ENCODE results near the gene KCNJ10.
"Not testable (repeated sequence)": the region's sequence is repeated elsewhere in the genome, so short reads cannot be mapped to it uniquely, and the experiment has no call there.

The KCNJ10 gene

GRCh38 chr1:160069460-160070231 lies at the start of gene KCNJ10:
Gene KCNJ10, minus strand, starts transcription at chr1:160070160. Its CDS starts 27,628 bp downstream, at chr1:160042532.
- no peak for DNase-seq

GRCh38 chr1:160118928-160119327 lies 49.0 kb upstream of the KCNJ10 start:
- no peak for DNase-seq

- DNase-seq, result no peak
Measured at GRCh38 chr1:160117709-160118183, 47.8 kb upstream of the KCNJ10 start.

GRCh38 chr1:160117300-160117699 lies 47.3 kb upstream of the KCNJ10 start:
- no peak for DNase-seq

GRCh38 chr1:160116283-160117147 lies 46.6 kb upstream of the KCNJ10 start:
- no peak for DNase-seq

- no peak for DNase-seq
Measured at GRCh38 chr1:160115545-160116282, 45.8 kb upstream of the KCNJ10 start, which contains the start of gene ATP1A2. Gene ATP1A2, plus strand, starts transcription at chr1:160115759. Its CDS starts 103 bp downstream, at chr1:160115862.

- no peak for DNase-seq
Measured at GRCh38 chr1:160114085-160114484, 44.1 kb upstream of the KCNJ10 start.

GRCh38 chr1:160113407-160113806 lies 43.4 kb upstream of the KCNJ10 start:
- no peak for DNase-seq

- DNase-seq, result no peak
Measured at GRCh38 chr1:160112357-160112756, 42.4 kb upstream of the KCNJ10 start.

GRCh38 chr1:160111462-160111861 lies 41.5 kb upstream of the KCNJ10 start:
- DNase-seq, result not testable (repeated sequence)

GRCh38 chr1:160109686-160110085 lies 39.7 kb upstream of the KCNJ10 start:
- DNase-seq, result no peak

GRCh38 chr1:160108888-160109662 lies 39.1 kb upstream of the KCNJ10 start:
- DNase-seq, result no peak

- DNase-seq, result no peak
Measured at GRCh38 chr1:160107512-160107911, 37.6 kb upstream of the KCNJ10 start.

- DNase-seq, result no peak
Measured at GRCh38 chr1:160105155-160105554, 35.2 kb upstream of the KCNJ10 start.

- no peak for DNase-seq
Measured at GRCh38 chr1:160104486-160104885, 34.5 kb upstream of the KCNJ10 start.

- no peak for DNase-seq
Measured at GRCh38 chr1:160103658-160104408, 33.9 kb upstream of the KCNJ10 start.

- no peak for DNase-seq
Measured at GRCh38 chr1:160101717-160102522, 32.0 kb upstream of the KCNJ10 start.

GRCh38 chr1:160101037-160101716 lies 31.2 kb upstream of the KCNJ10 start:
- peak; percentile 51 for DNase-seq

- DNase-seq, result no peak
Measured at GRCh38 chr1:160099716-160100375, 29.9 kb upstream of the KCNJ10 start.
